Panc1 (cell line): Measurements from ENCODE around the gene TALDO1.

Experiments used
- CTCF ChIP-seq: fragments of 450-650 bp; IDR thresholded peaks from 2 replicates; pipeline ENCODE4 v1.5.1; 2017; ENCODE audit warnings: mild to moderate bottlenecking
- POLR2AphosphoS5 ChIP-seq: IDR thresholded peaks from 2 replicates; pipeline ENCODE4 v1.6.1; 2012; ENCODE audit warnings: mild to moderate bottlenecking, low read depth, low read length, moderate library complexity

DNA sequence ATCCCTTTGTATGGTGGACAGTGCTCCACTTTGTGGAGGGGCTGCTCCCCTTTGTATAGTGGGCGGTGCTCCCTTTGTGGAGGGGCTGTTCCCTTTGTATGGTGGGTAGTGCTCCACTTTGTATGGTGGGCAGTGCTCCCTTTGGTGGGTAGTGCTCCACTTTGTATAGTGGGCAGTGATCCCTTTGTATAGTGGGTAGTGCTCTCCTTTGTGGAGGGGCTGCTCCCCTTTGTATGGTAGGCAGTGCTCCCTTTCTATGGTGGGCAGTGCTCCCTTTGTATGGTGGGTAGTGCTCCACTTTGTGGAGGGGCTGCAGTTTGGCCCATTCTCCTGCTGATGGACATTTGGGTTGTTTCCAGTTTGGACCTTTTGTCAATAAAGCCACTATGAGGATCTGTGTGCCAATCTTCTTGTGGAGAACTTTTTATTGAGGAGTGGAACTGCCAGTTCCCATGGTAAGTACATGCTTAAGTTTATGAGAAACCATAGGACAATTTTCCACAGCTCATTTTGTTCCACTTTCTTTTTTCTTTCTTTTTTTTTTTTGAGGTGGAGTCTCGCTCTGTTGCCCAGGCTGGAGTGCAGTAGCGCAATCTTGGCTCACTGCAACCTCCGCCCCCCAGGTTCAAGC, 4.6 kb upstream of the TALDO1 start:
- no peak for TF ChIP-seq POLR2AphosphoS5
- no peak for TF ChIP-seq CTCF
